Peyer's patch (tissue), 4 donors: ENCODE results near the gene INKA2.

Source experiments
- POLR2A ChIP-seq, 2 donors: fragments of 450-650 bp; IDR thresholded peaks; one replicate each; pipeline ENCODE4 v1.5.1; 2017; ENCODE audit warnings: antibody characterized with exemption in 2 of 2, mild to moderate bottlenecking in 2 of 2, moderate library complexity in 2 of 2
- TF ChIP-seq, protein P1 (sequence below), 6 experiments: fragments of 450-650 bp in 4 of 6; fragments of 200-600 bp in 2 of 6; sonication (generic) in 1 of 6; IDR thresholded peaks; one replicate each; pipeline ENCODE4 v1.5.1; 2017 to 2019; ENCODE audit warnings: antibody characterized with exemption in 6 of 6, mild to moderate bottlenecking in 3 of 6, moderate library complexity in 1 of 6

DNA sequence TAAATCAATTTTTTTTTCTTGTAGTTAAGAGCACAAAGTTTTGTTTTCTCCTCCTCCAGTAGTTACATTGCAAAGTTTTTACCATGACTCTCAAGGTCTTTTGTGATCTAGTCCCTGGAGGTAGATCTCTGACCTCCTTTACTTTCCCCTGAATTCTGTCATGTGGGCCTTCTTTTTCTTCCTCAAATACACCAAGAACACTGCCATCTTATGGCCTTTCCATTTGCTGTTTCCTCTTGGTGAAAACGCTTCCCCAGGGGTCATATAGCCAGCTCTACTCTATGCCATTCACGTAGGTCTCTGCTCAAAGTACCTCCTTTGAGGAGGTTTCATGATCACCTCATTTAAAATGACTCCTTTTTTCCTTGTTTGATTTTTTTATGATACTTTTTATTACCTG is 19.2 kb upstream of the INKA2 start:
- TF ChIP-seq, protein P1, sequence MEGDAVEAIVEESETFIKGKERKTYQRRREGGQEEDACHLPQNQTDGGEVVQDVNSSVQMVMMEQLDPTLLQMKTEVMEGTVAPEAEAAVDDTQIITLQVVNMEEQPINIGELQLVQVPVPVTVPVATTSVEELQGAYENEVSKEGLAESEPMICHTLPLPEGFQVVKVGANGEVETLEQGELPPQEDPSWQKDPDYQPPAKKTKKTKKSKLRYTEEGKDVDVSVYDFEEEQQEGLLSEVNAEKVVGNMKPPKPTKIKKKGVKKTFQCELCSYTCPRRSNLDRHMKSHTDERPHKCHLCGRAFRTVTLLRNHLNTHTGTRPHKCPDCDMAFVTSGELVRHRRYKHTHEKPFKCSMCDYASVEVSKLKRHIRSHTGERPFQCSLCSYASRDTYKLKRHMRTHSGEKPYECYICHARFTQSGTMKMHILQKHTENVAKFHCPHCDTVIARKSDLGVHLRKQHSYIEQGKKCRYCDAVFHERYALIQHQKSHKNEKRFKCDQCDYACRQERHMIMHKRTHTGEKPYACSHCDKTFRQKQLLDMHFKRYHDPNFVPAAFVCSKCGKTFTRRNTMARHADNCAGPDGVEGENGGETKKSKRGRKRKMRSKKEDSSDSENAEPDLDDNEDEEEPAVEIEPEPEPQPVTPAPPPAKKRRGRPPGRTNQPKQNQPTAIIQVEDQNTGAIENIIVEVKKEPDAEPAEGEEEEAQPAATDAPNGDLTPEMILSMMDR (IDR thresholded peaks at IDR 0.05), result no peak
- no peak for TF ChIP-seq POLR2A (IDR thresholded peaks at IDR 0.05)
